Kidney glomerular epithelial cell (primary cell): Measurements from ENCODE around the gene LMTK2.
A peak's percentile ranks its signal among the peaks of the same experiment; 100 is the strongest.

Experiments used
- DNase-seq: peaks from one replicate; lab custom pipeline; 2025; lab: John Stamatoyannopoulos, UW

The LMTK2 gene

DNA sequence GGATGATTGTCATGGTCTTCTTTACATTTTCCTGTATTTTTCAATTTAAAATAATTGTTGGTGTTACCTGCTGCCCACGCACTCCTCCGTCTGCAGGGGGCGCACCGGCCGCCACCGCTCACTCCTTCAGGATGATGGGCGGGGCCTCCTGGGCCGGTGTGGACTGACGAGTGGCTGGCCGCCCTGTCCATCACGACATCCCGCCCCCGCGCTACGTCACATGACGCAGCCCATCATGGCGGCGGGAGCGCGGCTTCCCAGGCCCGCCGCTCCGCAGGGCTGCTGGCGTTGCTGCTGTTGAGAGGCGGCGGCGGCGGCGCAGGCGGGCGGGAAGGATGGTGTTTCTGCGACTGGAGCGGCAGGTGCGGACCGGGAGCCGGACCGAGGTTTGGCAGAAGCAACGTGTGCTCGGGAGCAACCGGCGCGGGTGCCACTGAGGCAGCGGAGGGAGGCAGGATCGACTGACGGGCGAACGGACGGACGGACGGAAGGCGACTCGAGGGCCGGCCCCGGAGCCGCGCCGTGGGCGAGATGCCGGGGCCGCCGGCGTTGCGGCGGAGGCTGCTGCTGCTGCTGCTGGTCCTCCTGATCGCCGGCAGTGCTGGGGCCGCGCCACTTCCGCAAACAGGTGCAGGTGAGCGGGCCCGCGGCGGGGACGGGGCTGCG, at the start of gene LMTK2:
Gene LMTK2 (plus strand): TSS at position 216 of the 666 bp plus-strand sequence. CDS start 316 bp downstream, at position 532.
- peak; percentile 81 for DNase-seq

DNA sequence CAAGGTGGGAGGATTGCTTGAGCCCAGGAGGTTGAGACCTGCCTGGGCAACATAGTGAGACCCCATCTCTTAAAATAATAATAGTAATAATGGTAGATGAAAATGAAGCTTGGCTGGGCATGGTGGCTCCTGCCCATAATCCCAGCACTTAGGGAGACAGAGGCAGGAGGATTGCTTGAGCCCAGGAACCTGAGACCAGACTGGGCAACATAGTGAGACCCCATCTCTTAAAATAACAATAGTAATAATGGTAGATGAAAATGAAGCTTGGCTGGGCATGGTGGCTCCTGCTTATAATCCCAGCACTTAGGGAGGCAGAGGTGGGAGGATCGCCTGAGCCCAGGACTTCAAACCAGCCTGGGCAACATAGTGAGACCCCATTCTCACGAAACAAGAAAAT, 49.5 kb upstream of the LMTK2 start:
- no peak for DNase-seq

DNA sequence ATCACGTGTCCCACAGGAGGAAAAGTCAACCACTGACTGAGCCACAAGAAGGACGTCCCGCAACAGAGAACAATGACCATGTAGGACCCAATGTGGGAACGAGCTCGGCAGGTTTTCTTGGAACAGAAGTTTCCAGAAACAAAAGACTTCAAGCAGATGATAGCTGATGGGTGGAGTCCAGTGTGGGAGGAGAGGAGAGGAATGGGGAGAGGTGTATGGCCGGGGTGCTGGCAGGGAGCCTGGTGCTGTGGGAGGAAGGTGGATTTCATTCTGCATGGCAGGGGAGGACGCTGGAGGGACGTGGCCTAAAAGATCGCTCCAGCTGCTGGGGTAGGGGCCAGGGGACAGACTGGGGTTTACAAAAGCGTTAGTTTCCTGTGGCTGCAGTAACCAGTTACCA, 48.5 kb upstream of the LMTK2 start:
- no peak for DNase-seq

DNA sequence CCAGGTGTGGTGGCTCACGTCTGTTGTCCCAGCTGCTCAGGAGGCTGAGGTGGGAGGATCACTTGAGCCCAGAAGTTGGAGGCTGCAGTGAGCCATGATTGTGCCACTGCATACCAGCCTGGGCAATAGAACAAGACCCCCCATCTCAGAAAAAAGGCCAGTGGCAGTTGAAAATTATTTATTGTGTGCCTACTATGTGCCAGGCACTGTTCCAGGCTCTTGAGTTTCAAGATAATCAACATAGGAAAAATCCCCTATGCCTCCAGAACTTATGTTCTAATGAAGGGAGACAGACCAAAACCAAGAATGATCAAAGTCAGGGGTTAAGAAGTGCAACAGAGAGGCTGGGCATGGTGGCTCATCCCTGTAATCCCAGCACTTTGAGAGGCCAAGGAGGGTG, 42.4 kb upstream of the LMTK2 start:
- DNase-seq = no peak

DNA sequence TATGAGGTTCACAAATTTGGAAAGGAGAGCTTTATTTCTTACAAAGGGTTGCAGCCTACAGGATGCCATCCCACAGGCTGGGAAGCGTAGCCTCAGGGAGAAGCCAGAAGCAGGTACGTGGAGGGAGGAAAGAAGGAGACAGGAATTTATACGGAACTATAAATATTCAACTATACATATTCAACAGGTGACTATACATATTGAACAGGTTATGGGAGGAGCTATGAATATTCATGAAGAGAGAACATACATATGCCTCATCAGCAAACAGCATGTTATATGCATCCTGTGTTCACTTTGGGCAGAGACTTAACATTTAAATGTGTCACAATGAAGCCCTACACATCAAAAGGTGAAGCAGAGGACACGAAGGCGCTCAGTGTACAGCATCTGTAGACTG, 40.5 kb upstream of the LMTK2 start:
- no peak for DNase-seq

DNA sequence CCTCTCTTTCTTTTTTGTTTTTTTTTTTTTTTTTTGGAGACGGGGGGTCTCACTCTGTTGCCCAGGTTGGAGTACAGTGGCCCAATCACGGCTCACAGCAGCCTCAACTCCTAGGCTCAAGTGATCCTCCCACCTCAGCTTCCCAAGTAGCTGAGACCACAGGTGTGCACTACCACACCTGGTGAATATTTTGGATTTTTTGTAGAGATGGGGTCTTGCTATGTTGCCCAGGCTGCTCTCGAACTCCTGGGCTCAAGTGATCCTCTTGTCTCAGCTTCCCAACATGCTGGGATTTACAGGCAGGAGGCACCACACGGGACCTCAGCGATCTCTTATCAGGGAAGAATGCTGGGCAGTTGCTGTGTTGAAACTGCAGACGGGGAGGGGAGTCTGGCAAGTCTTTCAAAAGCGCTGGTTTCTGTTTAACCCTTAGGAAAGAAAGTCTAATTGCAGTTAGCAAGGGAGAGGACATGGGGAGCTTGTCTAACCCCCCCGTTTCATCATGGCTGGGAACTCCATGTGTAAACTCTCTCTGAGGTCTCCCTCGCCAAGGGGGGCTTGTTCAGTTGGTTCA, 39.6 kb upstream of the LMTK2 start:
- DNase-seq = no peak

DNA sequence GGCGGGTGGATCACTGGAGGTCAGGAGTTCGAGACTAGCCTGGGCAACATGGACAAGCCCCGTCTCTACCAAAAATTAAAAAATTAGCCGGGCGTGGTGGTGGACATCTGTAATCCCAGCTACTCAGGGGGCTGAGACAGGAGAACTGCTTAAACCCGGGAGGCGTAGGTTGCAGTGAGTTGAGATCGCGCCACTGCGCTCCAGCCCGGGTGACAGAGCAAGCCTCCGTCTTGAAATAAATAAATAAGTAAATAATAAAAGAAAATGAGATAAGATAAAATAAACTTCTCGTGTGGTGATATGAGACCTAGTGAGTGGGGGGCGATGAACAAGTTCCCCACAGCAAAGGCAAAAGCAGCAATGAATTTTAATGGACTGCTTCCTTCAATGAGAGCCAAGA, 33.6 kb upstream of the LMTK2 start:
- no peak for DNase-seq

DNA sequence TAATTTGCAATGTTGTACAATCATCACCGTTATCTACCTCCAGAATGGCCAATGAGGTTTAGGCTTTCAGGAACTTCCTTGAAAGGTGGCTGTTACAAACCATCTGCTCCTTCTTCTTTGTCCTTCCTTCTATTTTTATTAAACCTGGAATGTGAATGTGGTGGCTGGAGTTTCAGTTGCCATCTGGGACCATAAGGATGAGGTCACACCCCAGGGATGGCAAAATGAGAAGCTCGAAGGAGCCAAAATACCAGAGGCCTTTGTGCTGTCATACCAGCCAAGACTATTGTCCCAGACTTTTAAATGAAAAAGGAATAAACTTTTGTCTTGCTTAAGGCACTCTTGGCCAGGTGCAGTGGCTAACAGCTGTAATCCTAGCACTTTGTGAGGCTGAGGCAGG, 30.9 kb upstream of the LMTK2 start:
- no peak for DNase-seq

DNA sequence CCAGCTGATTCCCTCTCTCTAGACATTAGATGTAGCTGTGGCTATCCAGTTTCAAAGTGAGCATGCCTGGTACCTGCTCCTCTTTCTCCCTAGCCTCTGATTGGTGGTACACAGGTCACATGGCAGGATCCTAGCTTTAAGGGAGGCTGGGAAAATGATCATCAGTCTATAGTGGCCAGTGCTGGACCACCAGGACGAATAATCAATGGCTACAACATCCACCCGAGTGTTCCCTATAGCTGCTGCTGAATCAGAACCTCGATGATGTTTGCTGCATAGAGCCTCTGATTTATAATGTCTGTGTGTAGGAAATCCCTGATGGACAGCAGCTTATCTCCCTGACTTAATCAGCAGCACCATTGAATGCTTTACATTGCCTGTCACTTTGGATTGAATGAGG, 28.9 kb upstream of the LMTK2 start:
- no peak for DNase-seq

DNA sequence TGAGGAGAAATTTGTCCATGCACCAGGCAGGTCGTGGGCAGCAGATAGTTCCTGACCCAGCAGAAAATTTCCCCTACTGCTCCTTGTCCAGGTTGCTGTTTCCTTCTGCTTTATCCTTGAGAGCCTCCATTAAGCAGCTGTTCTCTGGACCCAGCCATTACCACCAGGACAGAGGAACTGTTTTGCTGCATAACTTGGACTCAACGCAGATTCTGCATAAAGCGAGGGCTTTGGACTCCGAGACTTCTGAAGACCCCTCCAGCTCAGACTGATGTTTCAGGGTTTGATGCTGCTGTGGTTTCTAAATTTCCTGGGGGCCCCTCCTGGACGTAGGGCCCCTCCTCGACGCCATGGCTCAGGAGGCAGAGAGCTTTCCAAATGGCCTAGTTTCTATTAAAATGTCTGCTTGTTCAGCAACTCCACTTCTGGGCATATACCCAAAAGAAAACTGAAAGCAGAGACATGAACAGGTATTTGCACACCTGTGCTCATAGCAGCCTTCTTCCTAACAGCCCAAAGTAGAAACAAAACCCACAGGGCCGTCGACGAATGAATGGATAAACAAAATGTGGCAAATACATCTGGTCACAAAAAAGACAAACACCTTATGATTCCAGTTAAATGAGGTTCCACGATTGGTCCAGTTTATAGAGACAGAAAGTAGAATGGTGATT, 28.3 kb upstream of the LMTK2 start:
- no peak for DNase-seq

DNA sequence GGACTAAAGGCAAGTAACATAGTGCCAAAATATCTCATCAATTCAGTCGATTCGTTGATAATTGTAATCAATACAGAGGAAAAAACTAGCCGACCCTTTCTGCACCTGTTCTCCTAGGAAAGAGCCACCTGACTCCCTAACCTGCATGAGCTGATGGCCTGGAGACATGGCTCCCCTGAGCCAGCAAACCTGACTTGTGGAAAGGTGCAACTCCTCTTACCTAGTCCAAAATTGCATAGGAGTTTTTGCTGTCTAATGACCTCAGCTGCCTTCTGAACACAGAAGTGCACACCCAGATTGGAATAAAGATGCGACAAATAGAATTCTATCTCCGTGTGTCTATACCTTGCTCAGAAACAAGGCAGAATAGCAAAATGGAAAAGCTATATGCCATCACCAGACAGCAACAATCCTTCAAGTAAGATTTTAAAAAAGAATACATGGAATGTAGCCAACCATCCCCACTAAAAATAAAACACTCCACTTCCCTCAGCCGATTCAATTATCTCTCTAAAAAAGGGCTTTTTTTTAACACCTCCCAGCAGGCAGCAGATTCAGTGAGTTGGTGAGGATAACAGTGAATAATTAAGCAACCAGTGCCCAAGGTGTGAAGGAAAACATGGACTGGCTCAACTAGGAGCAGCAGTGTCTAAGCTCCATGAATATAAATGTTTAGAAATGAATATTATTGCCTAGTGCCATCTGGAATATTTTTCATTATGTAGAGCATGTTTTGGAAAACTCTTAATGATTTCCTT, 26.6 kb upstream of the LMTK2 start:
- no peak for DNase-seq

DNA sequence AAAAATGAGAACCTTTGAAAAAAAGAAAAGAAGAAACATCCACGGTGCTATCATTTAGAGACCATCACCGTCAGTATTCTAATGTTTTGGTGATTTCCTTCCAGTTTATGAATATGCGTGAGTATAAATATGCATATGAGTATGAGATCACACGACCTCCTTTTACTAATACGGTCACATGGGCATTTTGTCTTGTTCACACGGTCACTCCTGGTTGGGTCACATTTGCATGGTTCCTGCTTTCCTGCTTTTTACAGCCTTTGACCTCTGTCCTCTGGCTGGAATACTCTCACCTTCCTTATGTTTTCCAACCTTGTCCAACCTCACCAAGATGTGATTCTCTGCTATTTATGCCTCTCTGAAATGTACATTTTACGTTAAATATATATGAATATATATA, 25.3 kb upstream of the LMTK2 start:
- no peak for DNase-seq

DNA sequence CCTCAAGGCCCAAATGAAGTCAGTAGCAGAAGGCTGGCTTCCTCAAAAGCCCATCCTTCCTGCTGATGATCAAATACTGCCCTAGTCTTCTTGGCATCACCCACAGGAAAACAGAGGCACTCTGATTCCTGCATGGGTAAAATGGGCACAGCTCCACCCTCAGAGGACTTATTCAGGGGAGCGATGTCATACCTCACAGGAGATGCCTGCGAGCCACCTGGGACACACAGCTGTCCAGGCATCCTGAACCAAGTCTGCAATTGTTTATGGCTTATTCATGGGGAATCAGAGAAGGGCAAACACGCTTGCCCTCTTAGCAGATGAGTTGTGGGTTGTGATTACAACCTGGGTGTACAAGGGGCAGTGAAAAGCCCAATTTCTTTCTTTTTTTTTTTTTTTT, 22.0 kb upstream of the LMTK2 start:
- DNase-seq = no peak

DNA sequence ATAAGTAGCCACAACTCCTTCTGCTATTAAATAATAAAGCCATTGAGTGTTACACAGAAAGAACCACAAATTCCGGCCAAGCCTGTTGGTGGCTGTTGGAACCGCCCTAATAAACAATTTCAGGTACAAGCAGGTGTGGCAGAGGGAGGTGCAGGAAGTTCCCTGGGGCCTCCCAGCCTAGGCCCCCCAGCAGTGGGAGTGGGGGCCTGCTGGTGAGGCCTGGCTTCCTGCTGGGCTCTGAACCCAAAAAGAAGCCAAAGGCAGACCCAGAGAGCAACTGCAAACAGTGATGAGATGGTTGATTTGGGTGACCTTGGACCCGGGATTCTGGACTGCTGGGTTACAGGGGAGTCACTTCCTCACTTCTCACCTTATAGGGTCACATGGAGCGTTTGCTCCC, 21.0 kb upstream of the LMTK2 start:
- DNase-seq = no peak

DNA sequence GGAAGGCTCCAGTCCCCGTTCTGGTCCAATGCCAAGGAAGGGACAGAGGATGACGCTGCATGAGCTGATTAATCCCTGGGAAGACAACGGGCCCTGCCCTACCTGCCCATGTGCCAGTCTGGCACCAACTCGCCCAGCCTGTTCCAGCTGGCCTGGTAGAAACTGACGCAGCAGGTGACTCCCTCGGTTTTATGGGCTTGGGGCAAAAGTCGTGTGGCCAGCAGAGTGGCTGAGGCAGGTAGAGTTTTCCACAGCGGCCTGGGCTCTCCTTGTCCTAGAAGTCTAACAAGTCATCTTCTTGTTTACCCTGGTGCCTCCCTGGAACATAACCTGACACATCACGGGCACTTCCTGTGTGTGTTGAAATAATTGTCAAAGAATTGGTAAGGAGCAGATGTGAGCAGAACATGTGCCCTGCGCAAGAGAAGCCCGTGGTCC, 20.4 kb upstream of the LMTK2 start:
- DNase-seq = no peak

DNA sequence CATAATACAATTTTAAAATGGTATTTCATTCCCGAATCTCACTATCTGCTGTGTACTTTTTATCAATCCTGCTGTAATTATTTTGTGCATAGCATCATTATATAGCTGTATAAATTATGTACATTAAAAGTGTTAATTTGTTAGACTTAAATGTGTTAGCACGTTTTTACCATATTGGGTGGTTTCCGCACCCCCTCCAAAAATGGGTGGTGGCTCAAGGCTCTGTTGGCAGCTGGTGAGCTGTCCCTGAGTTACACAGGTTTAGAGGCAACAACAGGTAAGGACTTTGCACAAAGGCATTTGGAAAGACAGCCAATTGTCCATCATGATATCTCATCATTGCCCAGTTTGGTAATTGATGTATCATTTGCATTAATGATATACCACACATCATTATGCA, 18.6 kb upstream of the LMTK2 start:
- DNase-seq = no peak

DNA sequence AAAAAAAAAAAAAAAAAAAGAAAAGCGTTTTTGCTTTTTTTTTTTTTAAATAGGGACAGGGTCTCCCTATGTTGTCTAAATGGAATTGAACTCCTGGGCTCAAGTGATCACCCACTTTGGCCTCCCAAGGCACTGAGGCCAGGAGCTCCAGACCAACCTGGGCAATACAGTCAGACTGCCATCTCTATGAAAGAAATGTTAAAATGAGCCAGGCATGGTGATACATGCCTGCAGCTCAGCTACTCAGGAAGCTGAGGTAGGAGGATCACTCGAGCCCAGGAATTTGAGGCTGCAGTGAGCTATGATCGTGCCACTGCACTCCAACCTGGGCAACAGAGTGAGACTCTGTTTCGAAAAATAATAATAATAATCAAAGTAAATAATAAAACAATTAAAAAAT, 16.5 kb upstream of the LMTK2 start:
- no peak for DNase-seq

DNA sequence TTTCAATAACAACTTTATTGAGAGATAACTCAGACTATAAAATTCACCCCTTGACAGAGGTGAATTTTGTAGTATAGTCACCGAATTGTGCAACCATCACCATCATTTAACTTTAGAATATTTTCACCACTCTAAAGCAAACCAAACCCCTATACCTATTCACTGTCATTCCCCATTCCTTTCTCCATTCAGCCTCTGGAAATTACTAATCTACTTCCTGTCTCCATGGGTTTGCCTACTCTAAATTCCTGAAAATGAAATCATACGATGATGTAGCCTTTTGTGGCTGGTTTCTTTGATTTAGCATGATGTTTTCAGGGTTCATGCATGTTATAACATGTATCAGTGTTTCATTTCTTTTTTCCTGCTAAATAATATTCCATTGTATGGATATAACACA, 15.6 kb upstream of the LMTK2 start:
- DNase-seq = peak; percentile 2

DNA sequence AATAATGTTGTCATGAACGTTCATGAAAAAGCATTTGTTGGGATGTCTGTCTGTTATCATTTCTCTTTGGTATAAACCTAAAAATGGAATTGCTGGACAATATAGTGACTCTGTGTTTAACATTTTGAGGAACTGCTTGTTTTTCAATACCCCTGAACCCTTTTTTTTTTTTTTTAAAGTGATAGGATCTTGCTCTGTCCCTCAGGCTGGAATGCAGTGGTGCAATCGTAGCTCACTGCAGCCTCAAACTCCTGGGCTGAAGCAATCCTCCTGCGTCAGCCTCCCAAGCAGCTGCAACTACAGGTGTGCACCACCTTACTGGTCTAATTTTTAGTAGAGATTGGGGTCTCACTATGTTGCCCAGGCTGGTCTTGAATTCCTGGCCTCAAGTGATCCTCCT, 15.1 kb upstream of the LMTK2 start:
- no peak for DNase-seq

DNA sequence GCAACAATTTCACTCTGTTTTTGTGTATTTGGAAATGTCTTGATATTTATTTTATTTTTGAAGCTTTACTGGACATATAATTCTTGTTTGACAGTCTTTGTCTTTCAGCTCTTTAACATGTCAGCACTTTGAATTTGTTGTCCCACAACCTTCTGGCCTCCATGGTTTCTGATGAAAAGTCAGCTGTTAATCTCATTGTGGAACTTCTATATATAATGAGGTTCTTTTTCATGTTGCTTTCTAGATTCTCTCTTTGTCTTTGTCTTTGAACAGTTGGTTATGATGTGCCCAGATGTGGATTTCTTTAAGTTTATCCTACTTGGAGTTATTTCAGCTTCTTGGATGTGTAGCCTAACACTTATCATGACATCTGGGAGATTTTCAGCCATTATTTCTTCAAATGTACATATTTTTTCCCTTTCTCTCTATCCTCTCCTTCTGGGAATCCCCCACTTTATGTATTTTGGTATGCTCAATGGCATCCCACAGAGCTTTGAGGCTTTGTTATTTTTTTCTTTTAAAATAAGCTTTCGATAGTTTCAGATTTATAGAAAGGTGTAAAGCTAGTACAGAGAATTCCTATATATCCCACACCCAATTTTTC, 9.5 kb upstream of the LMTK2 start:
- no peak for DNase-seq

DNA sequence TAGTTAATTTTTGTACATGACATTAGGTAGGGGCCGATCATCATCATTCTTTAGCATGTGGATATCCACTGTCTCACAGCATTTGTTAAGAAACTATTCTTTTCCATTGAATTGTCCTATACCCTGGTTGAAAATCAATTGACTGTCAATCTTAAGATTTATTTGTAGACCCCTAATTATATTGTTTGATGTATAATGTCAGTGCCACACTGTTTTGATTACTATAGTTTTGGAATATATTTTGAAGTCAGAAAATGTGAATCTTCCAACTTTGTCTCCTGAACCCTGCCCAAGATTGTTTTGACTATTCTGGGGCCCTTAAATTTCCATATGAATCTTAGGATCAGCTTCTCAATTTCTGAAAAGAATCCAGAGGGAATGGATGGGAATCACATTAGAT, 6.6 kb upstream of the LMTK2 start:
- no peak for DNase-seq

DNA sequence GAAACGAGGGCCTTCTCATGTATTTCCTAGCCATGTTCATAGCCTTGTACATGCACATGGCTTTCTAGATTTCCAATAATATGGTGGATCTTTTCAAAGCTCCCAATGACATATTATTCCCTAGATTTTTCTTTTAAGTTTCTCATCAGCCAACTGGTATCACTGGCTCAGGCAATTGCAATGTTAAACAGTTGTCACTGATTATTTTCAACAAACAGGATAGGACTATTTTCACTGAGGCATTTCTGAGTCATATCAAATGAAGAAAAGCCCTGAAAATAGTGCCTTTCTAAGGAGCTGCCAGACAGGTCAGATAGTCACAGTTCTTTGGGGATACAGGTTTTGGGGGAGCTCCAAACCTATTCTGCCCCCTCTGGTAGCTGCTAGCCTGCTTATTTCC, 4.5 kb upstream of the LMTK2 start:
- no peak for DNase-seq
